H9 (cell line): ENCODE measurements around the gene FARP2. TPM values are rescaled to one million over a fixed set of nuclear protein-coding genes. Genes with fewer than 3 reads are reported as not detected.

ENCODE experiments used
- DNase-seq: peaks from one replicate; pipeline ENCODE4 v3.0.0-alpha.2; 2017
- H2AFZ ChIP-seq: one replicate; pipeline ENCODE4 v1.6.1; 2013; ENCODE audit warnings: mild to moderate bottlenecking, low read length, control low read depth, moderate library complexity
- H2AK5ac ChIP-seq: 2 replicates; pipeline ENCODE4 v1.6.1; 2013; ENCODE audit warnings: low read length, control low read depth, mixed read lengths; ENCODE audit not compliant: insufficient read length
- H2BK120ac ChIP-seq: one replicate; pipeline ENCODE4 v1.6.1; 2013; ENCODE audit warnings: low read depth, mild to moderate bottlenecking, low read length, control low read depth, inconsistent platforms; ENCODE audit not compliant: poor library complexity, severe bottlenecking
- H2BK12ac ChIP-seq: 2 replicates; pipeline ENCODE4 v1.6.1; 2013; ENCODE audit warnings: low read length, control low read depth, mixed read lengths, low read depth; ENCODE audit not compliant: insufficient read length
- H2BK15ac ChIP-seq: 2 replicates; pipeline ENCODE4 v1.6.1; 2013; ENCODE audit warnings: low read depth, low read length, control low read depth
- H2BK20ac ChIP-seq: one replicate; pipeline ENCODE4 v1.6.1; 2013; ENCODE audit warnings: low read depth, mild to moderate bottlenecking, low read length, control low read depth, inconsistent platforms; ENCODE audit not compliant: poor library complexity, severe bottlenecking
- H2BK5ac ChIP-seq: 2 replicates; pipeline ENCODE4 v1.6.1; 2013; ENCODE audit warnings: low read length, control low read depth, mixed read lengths; ENCODE audit not compliant: insufficient read length
- H3K14ac ChIP-seq: 2 replicates; pipeline ENCODE4 v1.6.1; 2013; ENCODE audit warnings: low read length, control low read depth; ENCODE audit not compliant: insufficient read depth
- H3K18ac ChIP-seq: 2 replicates; pipeline ENCODE4 v1.6.1; 2013; ENCODE audit warnings: low read depth, mild to moderate bottlenecking, mixed read lengths, low read length, control low read depth; ENCODE audit not compliant: insufficient read length
- H3K23ac ChIP-seq: 2 replicates; pipeline ENCODE4 v1.6.1; 2013; ENCODE audit warnings: low read length, control low read depth, mixed read lengths, low read depth; ENCODE audit not compliant: insufficient read length
- H3K23me2 ChIP-seq: 2 replicates; pipeline ENCODE4 v1.6.1; 2013; ENCODE audit warnings: low read depth, mild to moderate bottlenecking, mixed read lengths, low read length, control low read depth; ENCODE audit not compliant: insufficient read length, poor library complexity, severe bottlenecking
- H3K27ac ChIP-seq: 2 replicates; pipeline ENCODE4 v1.5.1; 2013; ENCODE audit warnings: low read length, control low read depth, mixed read lengths, low read depth; ENCODE audit not compliant: insufficient read length
- H3K27me3 ChIP-seq: 2 replicates; pipeline ENCODE4 v1.6.1; 2013; ENCODE audit warnings: low read length, control low read depth, inconsistent platforms; ENCODE audit not compliant: insufficient read depth
- H3K4ac ChIP-seq: 2 replicates; pipeline ENCODE4 v1.6.1; 2013; ENCODE audit warnings: low read depth, mild to moderate bottlenecking, control low read depth, inconsistent platforms, low read length, moderate library complexity
- H3K4me1 ChIP-seq: 2 replicates; pipeline ENCODE4 v1.6.1; 2013; ENCODE audit warnings: low read length, control low read depth, inconsistent platforms; ENCODE audit not compliant: insufficient read depth
- H3K4me2 ChIP-seq: 2 replicates; pipeline ENCODE4 v1.6.1; 2013; ENCODE audit warnings: low read length, control low read depth, mixed read lengths; ENCODE audit not compliant: insufficient read length, insufficient read depth
- H3K56ac ChIP-seq: 2 replicates; pipeline ENCODE4 v1.6.1; 2013; ENCODE audit warnings: low read depth, mild to moderate bottlenecking, mixed read lengths, low read length, control low read depth; ENCODE audit not compliant: insufficient read length
- H3K79me1 ChIP-seq: 2 replicates; pipeline ENCODE4 v1.6.1; 2013; ENCODE audit warnings: low read depth, mild to moderate bottlenecking, moderate library complexity, low read length, control low read depth, inconsistent platforms; ENCODE audit not compliant: insufficient read depth, poor library complexity, severe bottlenecking
- H3K79me2 ChIP-seq: 2 replicates; pipeline ENCODE4 v1.6.1; 2013; ENCODE audit warnings: low read length, control low read depth, inconsistent platforms; ENCODE audit not compliant: insufficient read depth
- H3K9ac ChIP-seq: 2 replicates; pipeline ENCODE4 v1.6.1; 2013; ENCODE audit warnings: low read length, control low read depth, mixed read lengths; ENCODE audit not compliant: insufficient read length; ENCODE audit errors: extremely low read depth
- H3K9me3 ChIP-seq: one replicate; pipeline ENCODE4 v1.6.1; 2013; ENCODE audit warnings: low read depth, low read length, inconsistent platforms; ENCODE audit not compliant: control insufficient read depth
- H3T11ph ChIP-seq: one replicate; pipeline ENCODE4 v1.6.1; 2013; ENCODE audit warnings: mild to moderate bottlenecking, low read length, control low read depth, inconsistent platforms
- H4K20me1 ChIP-seq: one replicate; pipeline ENCODE4 v1.6.1; 2013; ENCODE audit not compliant: control insufficient read depth, insufficient read length, insufficient read depth
- H4K5ac ChIP-seq: 2 replicates; pipeline ENCODE4 v1.6.1; 2013; ENCODE audit warnings: low read depth, mild to moderate bottlenecking, mixed read lengths, low read length, control low read depth; ENCODE audit not compliant: insufficient read length
- H4K8ac ChIP-seq: replicated peaks from 2 replicates; pipeline ENCODE4 v1.6.1; 2013; ENCODE audit warnings: low read length, control low read depth, mixed read lengths, low read depth; ENCODE audit not compliant: insufficient read length
- H4K91ac ChIP-seq: 2 replicates; pipeline ENCODE4 v1.6.1; 2013; ENCODE audit warnings: low read depth, mild to moderate bottlenecking, moderate library complexity, mixed read lengths, low read length, control low read depth; ENCODE audit not compliant: insufficient read length
- H3K27ac Mint-ChIP-seq, 3 experiments: 2 replicates in 2 of 3; 3 replicates in 1 of 3; pipeline ENCODE4 v1.8.0; 2020 to 2021; ENCODE audit warnings: mixed read lengths in 3 of 3, mild to moderate bottlenecking in 1 of 3, moderate library complexity in 1 of 3
- H3K27me3 Mint-ChIP-seq: 2 replicates; pipeline ENCODE4 v1.8.0; 2021; ENCODE audit warnings: low read depth, mild to moderate bottlenecking, moderate library complexity, mixed read lengths
- H3K36me3 Mint-ChIP-seq, 3 experiments: 2 replicates in 2 of 3; 3 replicates in 1 of 3; pipeline ENCODE4 v1.8.0; 2020 to 2021; ENCODE audit warnings: low read depth in 3 of 3, mixed read lengths in 3 of 3; ENCODE audit not compliant: insufficient read depth in 1 of 3
- H3K4me1 Mint-ChIP-seq, 2 experiments: 2 replicates each; pipeline ENCODE4 v1.8.0; 2020; ENCODE audit warnings: mixed read lengths in 2 of 2
- H3K4me3 Mint-ChIP-seq, 2 experiments: 2 replicates in 1 of 2; 3 replicates in 1 of 2; pipeline ENCODE4 v1.8.0; 2020 to 2021; ENCODE audit warnings: mild to moderate bottlenecking in 2 of 2, mixed read lengths in 2 of 2, moderate library complexity in 1 of 2
- H3K9me3 Mint-ChIP-seq, 2 experiments: 2 replicates in 1 of 2; 3 replicates in 1 of 2; pipeline ENCODE4 v1.8.0; 2020; ENCODE audit warnings: mild to moderate bottlenecking in 2 of 2, mixed read lengths in 2 of 2, moderate library complexity in 1 of 2
- WGBS: extraction: QIAGEN DNeasy Blood & Tissue Kit; methylation state at CpG from one replicate; pipeline ENCODE4 v1.1.7; 2013; ENCODE audit warnings: missing lambda C conversion rate, low lambda C conversion rate, mixed read lengths; ENCODE audit not compliant: insufficient read length; ENCODE audit errors: extremely low coverage; 5-methylcytosine and 5-hydroxymethylcytosine counted together
- total RNA-seq: library from RNA; stranded (reverse); gene quantifications from 2 replicates; pipeline ENCODE4 v1.2.1, GENCODE V29; 2021
- TF ChIP-seq, protein P1 (sequence below): fragments of 200-600 bp; sonication (generic); conservative IDR thresholded peaks from 3 replicates; pipeline ENCODE4 v1.8.0; 2021; ENCODE audit warnings: antibody characterized with exemption, mild to moderate bottlenecking

FARP2 gene
- total RNA-seq, 1 experiment from 2014 or later, result 33.9 TPM

DNA sequence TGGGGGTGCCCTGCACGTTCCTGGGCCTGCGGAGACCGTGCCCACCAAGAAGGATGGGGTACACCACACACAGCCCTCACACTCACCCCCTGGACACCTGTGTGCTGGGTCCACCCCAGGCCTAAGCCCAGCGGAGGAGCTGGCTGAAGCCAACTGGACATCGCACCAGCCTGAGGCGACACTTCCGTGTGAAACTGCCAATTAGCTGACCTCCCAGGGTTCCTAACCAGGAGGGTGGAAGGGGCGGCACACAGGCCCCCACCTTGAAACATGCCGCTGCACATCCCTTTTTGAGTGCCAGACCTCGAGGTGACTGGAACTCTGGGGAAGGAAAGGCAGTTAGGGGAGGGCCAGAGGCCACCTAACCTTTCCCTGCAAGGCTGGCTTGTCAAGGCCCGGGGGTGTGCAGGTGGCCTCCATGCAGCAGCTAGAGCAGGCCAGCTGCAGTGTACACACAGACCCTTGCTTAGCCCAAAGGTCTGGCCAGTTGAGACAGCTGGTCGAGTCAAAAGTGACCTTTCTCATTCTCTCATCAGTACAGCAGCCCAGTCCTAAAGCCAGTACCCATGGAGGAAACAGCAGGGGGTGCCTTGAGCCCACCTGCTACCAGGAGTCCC is 147.8 kb downstream of the FARP2 start:
- Mint-ChIP-seq H3K4me1 (peaks cover 16 to 22% of the 10 kb centered on the region in 2 experiments), H3K27me3 (no peaks in the 10 kb centered on the region), H3K36me3 (peaks cover 10 to 38% (median 29%) of the 10 kb centered on the region in 3 experiments), H3K4me3 (no peak overlapping the region), H3K27ac (no peak overlapping the region), H3K9me3 (no peaks in the 10 kb centered on the region)
- H4K91ac ChIP-seq, result no peak overlapping the region
- no peak overlapping the region for H3K56ac ChIP-seq
- no peaks in the 10 kb centered on the region for H4K20me1 ChIP-seq
- TF ChIP-seq, protein P1, sequence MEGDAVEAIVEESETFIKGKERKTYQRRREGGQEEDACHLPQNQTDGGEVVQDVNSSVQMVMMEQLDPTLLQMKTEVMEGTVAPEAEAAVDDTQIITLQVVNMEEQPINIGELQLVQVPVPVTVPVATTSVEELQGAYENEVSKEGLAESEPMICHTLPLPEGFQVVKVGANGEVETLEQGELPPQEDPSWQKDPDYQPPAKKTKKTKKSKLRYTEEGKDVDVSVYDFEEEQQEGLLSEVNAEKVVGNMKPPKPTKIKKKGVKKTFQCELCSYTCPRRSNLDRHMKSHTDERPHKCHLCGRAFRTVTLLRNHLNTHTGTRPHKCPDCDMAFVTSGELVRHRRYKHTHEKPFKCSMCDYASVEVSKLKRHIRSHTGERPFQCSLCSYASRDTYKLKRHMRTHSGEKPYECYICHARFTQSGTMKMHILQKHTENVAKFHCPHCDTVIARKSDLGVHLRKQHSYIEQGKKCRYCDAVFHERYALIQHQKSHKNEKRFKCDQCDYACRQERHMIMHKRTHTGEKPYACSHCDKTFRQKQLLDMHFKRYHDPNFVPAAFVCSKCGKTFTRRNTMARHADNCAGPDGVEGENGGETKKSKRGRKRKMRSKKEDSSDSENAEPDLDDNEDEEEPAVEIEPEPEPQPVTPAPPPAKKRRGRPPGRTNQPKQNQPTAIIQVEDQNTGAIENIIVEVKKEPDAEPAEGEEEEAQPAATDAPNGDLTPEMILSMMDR, result no peak
- no CpG with 5 or more reads among the region's 12 CpGs for WGBS
- no peak overlapping the region for H3K4ac ChIP-seq
- H3T11ph ChIP-seq, result no peak overlapping the region
- H2BK15ac ChIP-seq, result no peak overlapping the region
- H2BK5ac ChIP-seq, result no peak overlapping the region
- no peak overlapping the region for H2BK12ac ChIP-seq
- H3K18ac ChIP-seq, result no peak overlapping the region
- no peak overlapping the region for H2AK5ac ChIP-seq
- no peak overlapping the region for H3K4me2 ChIP-seq
- H2AFZ ChIP-seq, result no peak overlapping the region
- no peaks in the 10 kb centered on the region for H3K9me3 ChIP-seq
- H4K8ac ChIP-seq, result no peak overlapping the region
- H3K9ac ChIP-seq, result no peak overlapping the region
- no peaks in the 10 kb centered on the region for H3K27me3 ChIP-seq
- DNase-seq, result no peak
- H2BK20ac ChIP-seq, result no peak overlapping the region
- peaks cover 13% of the 10 kb centered on the region for H3K79me1 ChIP-seq
- H3K79me2 ChIP-seq, result peaks cover 16% of the 10 kb centered on the region; the same call in 1 of the 2 replicates
- no peak overlapping the region for H3K23ac ChIP-seq
- peaks cover 2% of the 10 kb centered on the region; the same call in 1 of the 2 replicates for H3K4me1 ChIP-seq
- no peak overlapping the region for H2BK120ac ChIP-seq
- H3K23me2 ChIP-seq, result peaks cover 13% of the 10 kb centered on the region
- H4K5ac ChIP-seq, result no peak overlapping the region
- H3K27ac ChIP-seq, result no peak overlapping the region
- H3K14ac ChIP-seq, result no peak overlapping the region
